ENCODE results near the gene SMIM23.

DNA sequence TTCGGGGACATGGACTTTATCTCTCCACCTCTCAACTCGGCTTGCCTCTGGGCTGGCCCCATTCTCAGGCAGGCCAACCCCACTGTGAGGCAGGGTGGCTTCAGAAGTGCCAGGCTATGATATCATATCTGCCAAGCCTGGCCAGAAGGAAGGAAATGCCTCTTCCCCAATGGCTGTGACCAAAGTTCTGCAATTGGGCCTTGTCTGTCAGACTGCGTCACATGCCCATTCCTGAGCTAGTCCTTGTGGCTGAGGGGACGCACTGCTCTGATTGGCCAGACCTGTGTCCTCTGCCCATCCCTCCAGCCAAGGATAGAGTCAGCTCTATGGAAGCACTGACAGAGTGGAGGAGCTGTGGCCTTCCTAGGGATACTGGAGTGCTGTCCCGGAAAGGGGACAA, 11.9 kb downstream of the SMIM23 start:
- TF ChIP-seq, protein P1, sequence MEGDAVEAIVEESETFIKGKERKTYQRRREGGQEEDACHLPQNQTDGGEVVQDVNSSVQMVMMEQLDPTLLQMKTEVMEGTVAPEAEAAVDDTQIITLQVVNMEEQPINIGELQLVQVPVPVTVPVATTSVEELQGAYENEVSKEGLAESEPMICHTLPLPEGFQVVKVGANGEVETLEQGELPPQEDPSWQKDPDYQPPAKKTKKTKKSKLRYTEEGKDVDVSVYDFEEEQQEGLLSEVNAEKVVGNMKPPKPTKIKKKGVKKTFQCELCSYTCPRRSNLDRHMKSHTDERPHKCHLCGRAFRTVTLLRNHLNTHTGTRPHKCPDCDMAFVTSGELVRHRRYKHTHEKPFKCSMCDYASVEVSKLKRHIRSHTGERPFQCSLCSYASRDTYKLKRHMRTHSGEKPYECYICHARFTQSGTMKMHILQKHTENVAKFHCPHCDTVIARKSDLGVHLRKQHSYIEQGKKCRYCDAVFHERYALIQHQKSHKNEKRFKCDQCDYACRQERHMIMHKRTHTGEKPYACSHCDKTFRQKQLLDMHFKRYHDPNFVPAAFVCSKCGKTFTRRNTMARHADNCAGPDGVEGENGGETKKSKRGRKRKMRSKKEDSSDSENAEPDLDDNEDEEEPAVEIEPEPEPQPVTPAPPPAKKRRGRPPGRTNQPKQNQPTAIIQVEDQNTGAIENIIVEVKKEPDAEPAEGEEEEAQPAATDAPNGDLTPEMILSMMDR (conservative IDR thresholded peaks at IDR 0.05): no peak
- no peak for TF ChIP-seq EZH2 (IDR thresholded peaks at IDR 0.05; ENCODE audit: low read depth)
